K562 (cell line): ENCODE results near the gene CENPB. TPM values are rescaled to one million over a fixed set of nuclear protein-coding genes. Genes with fewer than 3 reads are reported as not detected.

Experiments
- ATAC-seq: fragments of 200-7000 bp; cut with Tn5 transposase; 3 replicates; pipeline ENCODE4 v1.9.1; 2020; ENCODE audit warnings: moderate library complexity
- BruUV-seq: library from RNA; stranded (reverse); fragments of 400-500 nt; replicated peaks from 2 replicates; lab custom pipeline; 2021; lab: Mats Ljungman, UMichigan
- CTCF ChIA-PET: fragments of 300-600 bp; formaldehyde crosslinking; extraction: SDS; loops from one replicate; lab custom pipeline; 2021; ENCODE audit warnings: low intra/inter-chr PET ratio; lab: Yijun Ruan, JAX
- POLR2A ChIA-PET: fragments of 300-600, 350-650 bp; sonication (Branson Sonifier 250); formaldehyde crosslinking; extraction: SDS; loops from one replicate; lab custom pipeline; 2021; ENCODE audit warnings: antibody characterized with exemption, inconsistent platforms; lab: Yijun Ruan, JAX
- DNase-seq, 4 experiments: peaks; one replicate each; pipeline versions ENCODE4 v3.0.0 to v3.0.0-alpha.2; 2011 to 2018; ENCODE audit warnings: low spot score in 3 of 4, mixed read lengths in 3 of 4; ENCODE audit errors: extremely low read depth in 1 of 4
- FAIRE-seq: peaks from 2 replicates; lab custom pipeline; 2011; peaks lifted over from hg19 to GRCh38; lab: Jason Lieb, UNC
- H2AFZ ChIP-seq: 2 replicates; pipeline ENCODE4 v1.6.0; 2011; ENCODE audit warnings: low read depth, low read length, control low read depth, inconsistent platforms
- H3K27ac ChIP-seq: fragments of 200-600 bp; 3 replicates; pipeline ENCODE4 v1.8.0; 2011; ENCODE audit warnings: low read depth, mild to moderate bottlenecking, control low read depth, inconsistent platforms, low read length, moderate library complexity, mixed read lengths; ENCODE audit errors: extremely low read depth
- H3K27me3 ChIP-seq, 2 experiments: fragments of 300-600 bp in 1 of 2; 2 replicates in 1 of 2; 3 replicates in 1 of 2; pipeline versions ENCODE4 v1.6.0 to v1.8.0; 2011; ENCODE audit warnings: inconsistent platforms in 2 of 2, low read length in 2 of 2, mild to moderate bottlenecking in 1 of 2, mixed read lengths in 1 of 2, moderate library complexity in 1 of 2; ENCODE audit not compliant: control insufficient read depth in 2 of 2, insufficient read depth in 2 of 2
- H3K36me3 ChIP-seq: fragments of 300-600 bp; 3 replicates; pipeline ENCODE4 v1.8.0; 2011; ENCODE audit warnings: mild to moderate bottlenecking, low read length, inconsistent platforms; ENCODE audit not compliant: control insufficient read depth, insufficient read depth
- H3K4me1 ChIP-seq, 2 experiments: fragments of 200-600 bp in 1 of 2; replicated peaks in 1 of 2; 2 replicates in 1 of 2; 3 replicates in 1 of 2; pipeline versions ENCODE4 v1.5.1 to v1.8.0; 2011; ENCODE audit warnings: inconsistent platforms in 2 of 2, low read length in 2 of 2, mild to moderate bottlenecking in 1 of 2, mixed read lengths in 1 of 2, moderate library complexity in 1 of 2; ENCODE audit not compliant: control insufficient read depth in 2 of 2, insufficient read depth in 2 of 2
- H3K4me2 ChIP-seq: 2 replicates; pipeline ENCODE4 v1.6.1; 2011; ENCODE audit warnings: low read length, control low read depth, inconsistent platforms, mixed read lengths; ENCODE audit not compliant: insufficient read depth
- H3K4me3 ChIP-seq: fragments of 200-600 bp; sonication (generic), shearing (Covaris generic); 2 replicates; pipeline ENCODE4 v1.5.1; 2016; ENCODE audit warnings: control low read depth, inconsistent platforms
- H3K79me2 ChIP-seq: fragments of 200-600 bp; 3 replicates; pipeline ENCODE4 v1.8.0; 2011; ENCODE audit warnings: low read length, inconsistent platforms; ENCODE audit not compliant: control insufficient read depth, insufficient read depth
- H3K9ac ChIP-seq, 2 experiments: 2 replicates each; pipeline versions ENCODE4 v1.6.0 to v1.6.1; 2011; ENCODE audit warnings: low read depth in 2 of 2, low read length in 2 of 2, control low read depth in 1 of 2, inconsistent platforms in 1 of 2, mild to moderate bottlenecking in 1 of 2, mixed read lengths in 1 of 2; ENCODE audit not compliant: insufficient read depth in 1 of 2
- H3K9me1 ChIP-seq: one replicate; pipeline ENCODE4 v1.6.0; 2011; ENCODE audit warnings: inconsistent platforms, mild to moderate bottlenecking, low read length, moderate library complexity; ENCODE audit not compliant: control insufficient read depth, insufficient read depth
- H3K9me3 ChIP-seq: replicated peaks from 2 replicates; pipeline ENCODE4 v1.5.1; 2011; ENCODE audit warnings: low read depth, low read length, inconsistent platforms; ENCODE audit not compliant: control insufficient read depth, insufficient read depth
- H4K20me1 ChIP-seq: replicated peaks from 2 replicates; pipeline ENCODE4 v1.6.1; 2011; ENCODE audit warnings: low read length, inconsistent platforms, mixed read lengths; ENCODE audit not compliant: control insufficient read depth, insufficient read depth
- LCOR ChIP-seq: sonication (generic); formaldehyde crosslinking; IDR thresholded peaks from 2 replicates; pipeline ENCODE4 v1.8.0; 2022; ENCODE audit warnings: mild to moderate bottlenecking, missing genetic modification reagents
- SP2 ChIP-seq: IDR thresholded peaks from 2 replicates; pipeline ENCODE4 v1.6.1; 2011; ENCODE audit warnings: mild to moderate bottlenecking, low read depth, low read length, moderate library complexity; ENCODE audit not compliant: poor library complexity, severe bottlenecking; ENCODE audit errors: extremely low read depth
- ZBTB1 ChIP-seq: sonication (generic); formaldehyde crosslinking; IDR thresholded peaks from 2 replicates; pipeline ENCODE4 v1.8.1; 2023; ENCODE audit warnings: missing genetic modification reagents, low read depth, mild to moderate bottlenecking, borderline replicate concordance
- ZNF143 ChIP-seq: sonication (generic); formaldehyde crosslinking; IDR thresholded peaks from 2 replicates; pipeline ENCODE4 v1.9.0; 2022; ENCODE audit warnings: mild to moderate bottlenecking, missing genetic modification reagents
- ZNF57 ChIP-seq: fragments of 450-650 bp; formaldehyde crosslinking; IDR thresholded peaks from 2 replicates; pipeline ENCODE4 v1.4.0; 2020; ENCODE audit warnings: mild to moderate bottlenecking, moderate library complexity
- WGBS: fragments of 100-300 bp; shearing (Covaris generic); methylation state at CpG from one replicate; pipeline ENCODE4 v1.1.6; 2016; ENCODE audit warnings: low coverage, mixed read lengths; ENCODE audit not compliant: insufficient coverage; ENCODE audit errors: missing lambda C conversion rate; 5-methylcytosine and 5-hydroxymethylcytosine counted together
- in situ Hi-C: fragments of 300-500 bp; cut with MboI; formaldehyde crosslinking; loops from 4 replicates; pipeline ENCODE4 v1.15.0; 2018; ENCODE audit warnings: inconsistent platforms, mixed read lengths
- intact Hi-C: fragments of 100-400 bp; cut with micrococcal nuclease; formaldehyde crosslinking; loops from 2 replicates; pipeline ENCODE4 v1.14.2; 2022
- polyA plus RNA-seq, 8 experiments: library from polyadenylated mRNA; depleted of rRNA in 4 of 8; stranded (reverse) in 5 of 8; unstranded in 3 of 8; fragments of >200 nt; fragmentation: Nextera tagmentation in 2 of 8; fragmentation: Illumina TruSeq in 1 of 8; extraction: Ambion mirVana in 2 of 8; extraction: Trizol in 1 of 8; gene quantifications; 2 replicates each; pipeline versions ENCODE4 v1.2.1 to v1.2.3, GENCODE V29; 2011 to 2014; ENCODE audit warnings: inconsistent platforms in 1 of 8, missing spikeins in 1 of 8
- total RNA-seq, 7 experiments: library from RNA; depleted of rRNA in 6 of 7; stranded (reverse); fragments of >200 nt in 6 of 7; fragmentation: Illumina TruSeq in 2 of 7; extraction: Trizol in 2 of 7; gene quantifications; 2 replicates each; pipeline versions ENCODE4 v1.2.1 to v1.2.3, GENCODE V29; 2011 to 2021; ENCODE audit warnings: low replicate concordance in 1 of 7
- TF ChIP-seq, protein P1 (sequence below): fragments of 450-650 bp; formaldehyde crosslinking; IDR thresholded peaks from 2 replicates; pipeline ENCODE4 v1.4.0; 2022; ENCODE audit warnings: missing genetic modification characterization
- TF ChIP-seq, protein P2 (sequence below): fragments of 250-450 bp; sonication (Bioruptor Pico); IDR thresholded peaks from 2 replicates; pipeline ENCODE4 v1.4.0; 2020
- TF ChIP-seq, protein P3 (sequence below), 3 experiments: IDR thresholded peaks in 2 of 3; conservative IDR thresholded peaks in 1 of 3; 2 replicates each; pipeline ENCODE4 v1.5.1; 2011 to 2012; ENCODE audit warnings: low read length in 3 of 3, mild to moderate bottlenecking in 3 of 3, control low read depth in 2 of 3, improper control_type of control experiment in 1 of 3, inconsistent platforms in 1 of 3, low read depth in 1 of 3, mixed read lengths in 1 of 3, moderate library complexity in 1 of 3; ENCODE audit not compliant: insufficient read depth in 2 of 3

The CENPB gene
- total and polyA plus RNA-seq, 9 of the 15 experiments (the other 6 are each of a cell fraction or from before 2014, with no cell fraction given), result 0.17 to 70.8 (median 24.9) TPM

DNA sequence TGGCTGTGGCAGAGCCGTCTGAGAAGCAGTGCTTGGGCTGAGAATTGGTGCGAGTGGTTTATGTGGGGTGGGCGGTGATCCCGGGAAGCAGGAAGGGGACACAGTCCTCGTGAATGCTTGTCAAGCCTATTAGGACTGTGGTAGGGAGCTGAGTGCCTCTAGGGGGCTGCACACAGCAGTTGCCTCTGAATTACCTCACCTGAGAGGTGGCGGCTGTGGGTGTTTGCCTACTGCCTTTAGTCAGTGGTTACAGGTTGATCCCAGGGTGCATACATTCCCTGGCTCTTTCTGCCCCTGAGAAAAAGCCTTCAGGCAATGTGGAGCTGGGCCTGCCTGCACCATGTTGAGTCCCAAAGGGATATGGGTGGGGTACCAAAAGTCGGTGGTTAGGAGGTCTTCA lies 39.0 kb upstream of the CENPB start:
- no peak overlapping the region; a peak in 1 of 4 replicates for H3K9ac ChIP-seq
- 63% methylated on average over 4 of the region's 7 CpGs for WGBS
- intact Hi-C loops, result no loop called here
- no peak for TF ChIP-seq ZNF143 (CRISPR knock-in tag)
- TF ChIP-seq LCOR (CRISPR knock-in tag), result no peak
- TF ChIP-seq SP2, result no peak
- TF ChIP-seq, protein P1, sequence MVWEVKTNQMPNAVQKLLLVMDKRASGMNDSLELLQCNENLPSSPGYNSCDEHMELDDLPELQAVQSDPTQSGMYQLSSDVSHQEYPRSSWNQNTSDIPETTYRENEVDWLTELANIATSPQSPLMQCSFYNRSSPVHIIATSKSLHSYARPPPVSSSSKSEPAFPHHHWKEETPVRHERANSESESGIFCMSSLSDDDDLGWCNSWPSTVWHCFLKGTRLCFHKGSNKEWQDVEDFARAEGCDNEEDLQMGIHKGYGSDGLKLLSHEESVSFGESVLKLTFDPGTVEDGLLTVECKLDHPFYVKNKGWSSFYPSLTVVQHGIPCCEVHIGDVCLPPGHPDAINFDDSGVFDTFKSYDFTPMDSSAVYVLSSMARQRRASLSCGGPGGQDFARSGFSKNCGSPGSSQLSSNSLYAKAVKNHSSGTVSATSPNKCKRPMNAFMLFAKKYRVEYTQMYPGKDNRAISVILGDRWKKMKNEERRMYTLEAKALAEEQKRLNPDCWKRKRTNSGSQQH (CRISPR knock-in tag), result no peak
- TF ChIP-seq ZBTB1 (CRISPR knock-in tag), result no peak
- TF ChIP-seq, protein P2, sequence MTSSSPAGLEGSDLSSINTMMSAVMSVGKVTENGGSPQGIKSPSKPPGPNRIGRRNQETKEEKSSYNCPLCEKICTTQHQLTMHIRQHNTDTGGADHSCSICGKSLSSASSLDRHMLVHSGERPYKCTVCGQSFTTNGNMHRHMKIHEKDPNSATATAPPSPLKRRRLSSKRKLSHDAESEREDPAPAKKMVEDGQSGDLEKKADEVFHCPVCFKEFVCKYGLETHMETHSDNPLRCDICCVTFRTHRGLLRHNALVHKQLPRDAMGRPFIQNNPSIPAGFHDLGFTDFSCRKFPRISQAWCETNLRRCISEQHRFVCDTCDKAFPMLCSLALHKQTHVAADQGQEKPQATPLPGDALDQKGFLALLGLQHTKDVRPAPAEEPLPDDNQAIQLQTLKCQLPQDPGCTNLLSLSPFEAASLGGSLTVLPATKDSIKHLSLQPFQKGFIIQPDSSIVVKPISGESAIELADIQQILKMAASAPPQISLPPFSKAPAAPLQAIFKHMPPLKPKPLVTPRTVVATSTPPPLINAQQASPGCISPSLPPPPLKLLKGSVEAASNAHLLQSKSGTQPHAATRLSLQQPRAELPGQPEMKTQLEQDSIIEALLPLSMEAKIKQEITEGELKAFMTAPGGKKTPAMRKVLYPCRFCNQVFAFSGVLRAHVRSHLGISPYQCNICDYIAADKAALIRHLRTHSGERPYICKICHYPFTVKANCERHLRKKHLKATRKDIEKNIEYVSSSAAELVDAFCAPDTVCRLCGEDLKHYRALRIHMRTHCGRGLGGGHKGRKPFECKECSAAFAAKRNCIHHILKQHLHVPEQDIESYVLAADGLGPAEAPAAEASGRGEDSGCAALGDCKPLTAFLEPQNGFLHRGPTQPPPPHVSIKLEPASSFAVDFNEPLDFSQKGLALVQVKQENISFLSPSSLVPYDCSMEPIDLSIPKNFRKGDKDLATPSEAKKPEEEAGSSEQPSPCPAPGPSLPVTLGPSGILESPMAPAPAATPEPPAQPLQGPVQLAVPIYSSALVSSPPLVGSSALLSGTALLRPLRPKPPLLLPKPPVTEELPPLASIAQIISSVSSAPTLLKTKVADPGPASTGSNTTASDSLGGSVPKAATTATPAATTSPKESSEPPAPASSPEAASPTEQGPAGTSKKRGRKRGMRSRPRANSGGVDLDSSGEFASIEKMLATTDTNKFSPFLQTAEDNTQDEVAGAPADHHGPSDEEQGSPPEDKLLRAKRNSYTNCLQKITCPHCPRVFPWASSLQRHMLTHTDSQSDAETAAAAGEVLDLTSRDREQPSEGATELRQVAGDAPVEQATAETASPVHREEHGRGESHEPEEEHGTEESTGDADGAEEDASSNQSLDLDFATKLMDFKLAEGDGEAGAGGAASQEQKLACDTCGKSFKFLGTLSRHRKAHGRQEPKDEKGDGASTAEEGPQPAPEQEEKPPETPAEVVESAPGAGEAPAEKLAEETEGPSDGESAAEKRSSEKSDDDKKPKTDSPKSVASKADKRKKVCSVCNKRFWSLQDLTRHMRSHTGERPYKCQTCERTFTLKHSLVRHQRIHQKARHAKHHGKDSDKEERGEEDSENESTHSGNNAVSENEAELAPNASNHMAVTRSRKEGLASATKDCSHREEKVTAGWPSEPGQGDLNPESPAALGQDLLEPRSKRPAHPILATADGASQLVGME (CRISPR knock-in tag), result no peak
- TF ChIP-seq, protein P3, sequence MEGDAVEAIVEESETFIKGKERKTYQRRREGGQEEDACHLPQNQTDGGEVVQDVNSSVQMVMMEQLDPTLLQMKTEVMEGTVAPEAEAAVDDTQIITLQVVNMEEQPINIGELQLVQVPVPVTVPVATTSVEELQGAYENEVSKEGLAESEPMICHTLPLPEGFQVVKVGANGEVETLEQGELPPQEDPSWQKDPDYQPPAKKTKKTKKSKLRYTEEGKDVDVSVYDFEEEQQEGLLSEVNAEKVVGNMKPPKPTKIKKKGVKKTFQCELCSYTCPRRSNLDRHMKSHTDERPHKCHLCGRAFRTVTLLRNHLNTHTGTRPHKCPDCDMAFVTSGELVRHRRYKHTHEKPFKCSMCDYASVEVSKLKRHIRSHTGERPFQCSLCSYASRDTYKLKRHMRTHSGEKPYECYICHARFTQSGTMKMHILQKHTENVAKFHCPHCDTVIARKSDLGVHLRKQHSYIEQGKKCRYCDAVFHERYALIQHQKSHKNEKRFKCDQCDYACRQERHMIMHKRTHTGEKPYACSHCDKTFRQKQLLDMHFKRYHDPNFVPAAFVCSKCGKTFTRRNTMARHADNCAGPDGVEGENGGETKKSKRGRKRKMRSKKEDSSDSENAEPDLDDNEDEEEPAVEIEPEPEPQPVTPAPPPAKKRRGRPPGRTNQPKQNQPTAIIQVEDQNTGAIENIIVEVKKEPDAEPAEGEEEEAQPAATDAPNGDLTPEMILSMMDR (IDR thresholded peaks at IDR 0.05 in 2 of 3, conservative IDR thresholded peaks at IDR 0.05 in 1 of 3; ENCODE audit: insufficient read depth in 2 of 3, low read depth in 1 of 3, low read length in 3 of 3), result 0 out of 6 replicates have a peak, but pooled peaks of 1 of the 3 experiments have one; percentile 4
- TF ChIP-seq ZNF57 (CRISPR knock-in tag), result no peak
- H3K4me1 ChIP-seq, result peaks cover 2 to 4% of the 10 kb centered on the region in 2 experiments; a peak in 3 of 5 replicates
- H3K27me3 ChIP-seq, result no peaks in the 10 kb centered on the region
- H3K27ac ChIP-seq, result no peak overlapping the region
- H4K20me1 ChIP-seq, result no peaks in the 10 kb centered on the region
- no peaks in the 10 kb centered on the region for H3K9me1 ChIP-seq
- H3K4me2 ChIP-seq, result no peak overlapping the region
- ChIA-PET POLR2A (interaction anchor here (1.3 kb wide), 1 partner anchor 9 kb away, joined by 3 read pairs; no protein-coding TSS in a partner anchor), CTCF (no interaction called here)
- in situ Hi-C loops, result no loop called here
- DNase-seq (no peak), FAIRE-seq (no peak), ATAC-seq (peak; percentile 45)
- H3K79me2 ChIP-seq, result peaks cover 13% of the 10 kb centered on the region; the same call in 1 of the 3 replicates
- BruUV-seq, result no TSS peak
- no peaks in the 10 kb centered on the region for H3K9me3 ChIP-seq
- H3K36me3 ChIP-seq, result peaks cover 22% of the 10 kb centered on the region; the same call in 2 of the 3 replicates
- H3K4me3 ChIP-seq, result no peak overlapping the region
- H2AFZ ChIP-seq, result no peak overlapping the region
